MM.1S (cell line): ENCODE data around the gene PHTF2.
"Not testable (repeated sequence)": the region's sequence is repeated elsewhere in the genome, so short reads cannot be mapped to it uniquely, and the experiment has no call there.

Source experiments
- DNase-seq: peaks from one replicate; pipeline ENCODE4 v3.0.0-alpha.2; 2015
- H2AFZ ChIP-seq: fragments of 300-600 bp; sonication (generic); 2 replicates; pipeline ENCODE4 v1.6.0; 2016; ENCODE audit warnings: antibody characterized with exemption, low read length
- H3F3A ChIP-seq: fragments of 300-600 bp; sonication (generic); 2 replicates; pipeline ENCODE4 v1.6.1; 2016; ENCODE audit warnings: mild to moderate bottlenecking, antibody characterized with exemption, low read length, moderate library complexity, mixed read lengths; ENCODE audit not compliant: insufficient read depth
- H3K27ac ChIP-seq: fragments of 300-600 bp; sonication (generic); 2 replicates; pipeline ENCODE4 v1.5.1; 2016; ENCODE audit warnings: mild to moderate bottlenecking, low read length
- H3K27me3 ChIP-seq: fragments of 300-600 bp; sonication (generic); replicated peaks from 2 replicates; pipeline ENCODE4 v1.6.0; 2016; ENCODE audit warnings: low read length; ENCODE audit not compliant: insufficient read depth
- H3K36me3 ChIP-seq: fragments of 300-600 bp; sonication (generic); replicated peaks from 2 replicates; pipeline ENCODE4 v1.6.1; 2016; ENCODE audit warnings: mild to moderate bottlenecking, low read length, mixed read lengths; ENCODE audit not compliant: insufficient read depth
- H3K4me1 ChIP-seq: fragments of 300-600 bp; sonication (generic); 2 replicates; pipeline ENCODE4 v1.6.1; 2016; ENCODE audit warnings: low read length, mixed read lengths
- H3K4me2 ChIP-seq: fragments of 300-600 bp; sonication (generic); 2 replicates; pipeline ENCODE4 v1.6.0; 2016; ENCODE audit warnings: low read depth, low read length
- H3K4me3 ChIP-seq: fragments of 300-600 bp; sonication (generic); 2 replicates; pipeline ENCODE4 v1.5.1; 2016; ENCODE audit warnings: low read length, mixed read lengths
- H3K79me2 ChIP-seq: fragments of 300-600 bp; sonication (generic); 2 replicates; pipeline ENCODE4 v1.6.1; 2016; ENCODE audit warnings: mixed run types, low read length, mixed read lengths
- H3K9ac ChIP-seq: fragments of 300-600 bp; sonication (generic); 2 replicates; pipeline ENCODE4 v1.6.1; 2016; ENCODE audit warnings: low read length, mixed read lengths
- H3K9me2 ChIP-seq: fragments of 300-600 bp; sonication (generic); replicated peaks from 2 replicates; pipeline ENCODE4 v1.6.1; 2016; ENCODE audit warnings: mild to moderate bottlenecking, low read length, mixed read lengths; ENCODE audit not compliant: insufficient read depth
- H3K9me3 ChIP-seq: fragments of 300-600 bp; sonication (generic); replicated peaks from 2 replicates; pipeline ENCODE4 v1.6.1; 2016; ENCODE audit warnings: mild to moderate bottlenecking, low read length, mixed read lengths; ENCODE audit not compliant: insufficient read depth
- H4K20me1 ChIP-seq: fragments of 300-600 bp; sonication (generic); 2 replicates; pipeline ENCODE4 v1.6.1; 2016; ENCODE audit warnings: mild to moderate bottlenecking, low read length, moderate library complexity, mixed read lengths; ENCODE audit not compliant: insufficient read depth
- CTCF ChIP-seq: fragments of 300-600 bp; sonication (generic); IDR thresholded peaks from 2 replicates; pipeline ENCODE4 v1.5.1; 2016; ENCODE audit warnings: antibody characterized with exemption, low read length, mixed read lengths
- EZH2 ChIP-seq: fragments of 300-600 bp; sonication (generic); optimal IDR thresholded peaks from 2 replicates; pipeline ENCODE3; 2017; ENCODE audit warnings: low read depth, mild to moderate bottlenecking, antibody characterized with exemption, low read length, mixed read lengths
- EZH2phosphoT487 ChIP-seq: fragments of 300-600 bp; sonication (generic); IDR thresholded peaks from 2 replicates; pipeline ENCODE4 v1.6.1; 2018; ENCODE audit warnings: antibody characterized with exemption, low read length

PHTF2 gene

GRCh38 chr7:77991656-77992055 lies 193.1 kb downstream of the PHTF2 start:
- TF ChIP-seq EZH2 (no peak), EZH2phosphoT487 (no peak), CTCF (no peak)
- Histone ChIP-seq H3K36me3 (no peaks in the 10 kb centered on the region), H3K4me2 (no peak overlapping the region), H3K9me2 (no peaks in the 10 kb centered on the region), H3K79me2 (no peaks in the 10 kb centered on the region), H3K9me3 (no peaks in the 10 kb centered on the region), H4K20me1 (no peaks in the 10 kb centered on the region), H3K27ac (no peak overlapping the region), H3K9ac (no peak overlapping the region), H2AFZ (no peak overlapping the region), H3K4me3 (no peak overlapping the region), H3K4me1 (no peaks in the 10 kb centered on the region), H3F3A (no peaks in the 10 kb centered on the region), H3K27me3 (no peaks in the 10 kb centered on the region)
- no peak for DNase-seq

GRCh38 chr7:77993838-77994237 lies 195.3 kb downstream of the PHTF2 start:
- no peak overlapping the region for H3K27ac ChIP-seq
- no peaks in the 10 kb centered on the region for H3K27me3 ChIP-seq
- H3K4me2 ChIP-seq, result no peak overlapping the region
- no peaks in the 10 kb centered on the region for H3K36me3 ChIP-seq
- H3K9ac ChIP-seq, result no peak overlapping the region
- H3K79me2 ChIP-seq, result no peaks in the 10 kb centered on the region
- H3F3A ChIP-seq, result no peaks in the 10 kb centered on the region
- H3K4me3 ChIP-seq, result no peak overlapping the region
- TF ChIP-seq EZH2phosphoT487 (no peak), EZH2 (no peak), CTCF (no peak)
- no peak overlapping the region for H2AFZ ChIP-seq
- H3K9me3 ChIP-seq, result no peaks in the 10 kb centered on the region
- no peaks in the 10 kb centered on the region for H3K9me2 ChIP-seq
- no peak for DNase-seq
- no peaks in the 10 kb centered on the region for H4K20me1 ChIP-seq
- no peaks in the 10 kb centered on the region for H3K4me1 ChIP-seq

- Histone ChIP-seq H2AFZ (no peak overlapping the region), H3K9ac (no peak overlapping the region), H3K4me3 (no peak overlapping the region), H3K79me2 (no peaks in the 10 kb centered on the region), H3K9me3 (no peaks in the 10 kb centered on the region), H3K4me2 (no peak overlapping the region), H3K27ac (no peak overlapping the region), H3K4me1 (no peaks in the 10 kb centered on the region), H3K36me3 (no peaks in the 10 kb centered on the region), H3K27me3 (no peaks in the 10 kb centered on the region), H3F3A (no peaks in the 10 kb centered on the region), H4K20me1 (no peaks in the 10 kb centered on the region), H3K9me2 (no peaks in the 10 kb centered on the region)
- no peak for DNase-seq
- TF ChIP-seq EZH2phosphoT487, result no peak
- no peak for TF ChIP-seq CTCF
- TF ChIP-seq EZH2, result no peak
Measured at GRCh38 chr7:77995717-77996116, 197.1 kb downstream of the PHTF2 start.

GRCh38 chr7:77999168-77999567 lies 200.6 kb downstream of the PHTF2 start:
- H3K9ac ChIP-seq, H3K4me2 ChIP-seq, H3K4me1 ChIP-seq, H3K9me3 ChIP-seq, H3K36me3 ChIP-seq, H3K27me3 ChIP-seq, DNase-seq, H3K9me2 ChIP-seq, H2AFZ ChIP-seq, H3K4me3 ChIP-seq, H3K79me2 ChIP-seq, H3F3A ChIP-seq, H4K20me1 ChIP-seq, H3K27ac ChIP-seq: not testable (repeated sequence)
